HG02798 (cell line): ENCODE data around the gene ARIH2.
"Not testable (repeated sequence)": the region's sequence is repeated elsewhere in the genome, so short reads cannot be mapped to it uniquely, and the experiment has no call there.

Experiments
- ATAC-seq: cut with Tn5 transposase; IDR thresholded peaks from one replicate; pipeline ENCODE4 v1.9.1; 2021; ENCODE audit warnings: mild to moderate bottlenecking; ENCODE audit not compliant: unreplicated experiment, poor library complexity

The ARIH2 gene

GRCh38 chr3:48997714-48998637 is 79.3 kb downstream of the ARIH2 start:
- no peak for ATAC-seq

GRCh38 chr3:48999085-48999858 is 80.6 kb downstream of the ARIH2 start:
- no peak for ATAC-seq

GRCh38 chr3:49001155-49001554 is 82.5 kb downstream of the ARIH2 start:
- ATAC-seq = no peak

GRCh38 chr3:49004352-49005302 is 86.0 kb downstream of the ARIH2 start:
- no peak for ATAC-seq

GRCh38 chr3:49005303-49005680 is 86.7 kb downstream of the ARIH2 start:
- no peak for ATAC-seq

- ATAC-seq = no peak
Observed at GRCh38 chr3:49005998-49006397, 87.4 kb downstream of the ARIH2 start.

GRCh38 chr3:49006408-49007067 is 87.9 kb downstream of the ARIH2 start:
- no peak for ATAC-seq

- ATAC-seq = peak; percentile 92
Observed at GRCh38 chr3:49007068-49007770, 88.6 kb downstream of the ARIH2 start, which contains the start of gene WDR6. Gene WDR6, plus strand, starts transcription at chr3:49007391. Its CDS starts 41 bp downstream, at chr3:49007432.

- ATAC-seq = peak; percentile 40
Observed at GRCh38 chr3:49007771-49008528, 89.3 kb downstream of the ARIH2 start.

GRCh38 chr3:49008627-49009026 is 90.0 kb downstream of the ARIH2 start:
- not testable (repeated sequence) for ATAC-seq

GRCh38 chr3:49009396-49009795 is 90.8 kb downstream of the ARIH2 start:
- ATAC-seq = no peak

GRCh38 chr3:49012441-49013017 is 93.9 kb downstream of the ARIH2 start:
- ATAC-seq = no peak

- ATAC-seq = no peak
Observed at GRCh38 chr3:49013113-49013737, 94.6 kb downstream of the ARIH2 start.

- no peak for ATAC-seq
Observed at GRCh38 chr3:49013738-49014660, 95.4 kb downstream of the ARIH2 start.

GRCh38 chr3:49015072-49015471 is 96.4 kb downstream of the ARIH2 start:
- ATAC-seq = no peak

- no peak for ATAC-seq
Observed at GRCh38 chr3:49015765-49016164, 97.1 kb downstream of the ARIH2 start.
